ENCODE results near the gene ACTA2.

DNA sequence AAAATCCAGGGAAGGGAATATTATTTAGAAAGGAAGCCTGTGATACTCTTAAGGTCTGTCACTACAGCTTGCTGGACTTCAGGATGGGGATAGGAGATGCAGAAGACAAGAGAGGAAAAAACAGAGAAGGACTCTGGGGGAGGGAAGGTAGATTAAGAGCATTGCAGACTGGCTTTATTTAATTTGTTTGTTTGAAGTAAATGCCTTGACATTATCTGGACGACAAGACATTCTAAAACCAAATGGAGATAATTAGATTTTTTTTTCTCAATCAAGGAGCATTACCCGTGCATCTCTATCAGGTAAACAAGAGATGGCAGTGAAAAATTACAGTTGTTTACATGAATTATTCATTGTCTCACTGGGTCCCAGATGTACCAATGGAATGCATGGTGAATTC, 24.3 kb downstream of the ACTA2 start:
- TF ChIP-seq, protein P1, sequence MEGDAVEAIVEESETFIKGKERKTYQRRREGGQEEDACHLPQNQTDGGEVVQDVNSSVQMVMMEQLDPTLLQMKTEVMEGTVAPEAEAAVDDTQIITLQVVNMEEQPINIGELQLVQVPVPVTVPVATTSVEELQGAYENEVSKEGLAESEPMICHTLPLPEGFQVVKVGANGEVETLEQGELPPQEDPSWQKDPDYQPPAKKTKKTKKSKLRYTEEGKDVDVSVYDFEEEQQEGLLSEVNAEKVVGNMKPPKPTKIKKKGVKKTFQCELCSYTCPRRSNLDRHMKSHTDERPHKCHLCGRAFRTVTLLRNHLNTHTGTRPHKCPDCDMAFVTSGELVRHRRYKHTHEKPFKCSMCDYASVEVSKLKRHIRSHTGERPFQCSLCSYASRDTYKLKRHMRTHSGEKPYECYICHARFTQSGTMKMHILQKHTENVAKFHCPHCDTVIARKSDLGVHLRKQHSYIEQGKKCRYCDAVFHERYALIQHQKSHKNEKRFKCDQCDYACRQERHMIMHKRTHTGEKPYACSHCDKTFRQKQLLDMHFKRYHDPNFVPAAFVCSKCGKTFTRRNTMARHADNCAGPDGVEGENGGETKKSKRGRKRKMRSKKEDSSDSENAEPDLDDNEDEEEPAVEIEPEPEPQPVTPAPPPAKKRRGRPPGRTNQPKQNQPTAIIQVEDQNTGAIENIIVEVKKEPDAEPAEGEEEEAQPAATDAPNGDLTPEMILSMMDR (IDR thresholded peaks at IDR 0.05) = no peak
- TF ChIP-seq POLR2A (IDR thresholded peaks at IDR 0.05) = no peak
- no peak for TF ChIP-seq POLR2AphosphoS5 (IDR thresholded peaks at IDR 0.05)
- TF ChIP-seq EP300 (IDR thresholded peaks at IDR 0.05) = no peak
